ENCODE data around the gene SDHAF3.
"Not testable (repeated sequence)": the region's sequence is repeated elsewhere in the genome, so short reads cannot be mapped to it uniquely, and the experiment has no call there.

SDHAF3 gene

DNA sequence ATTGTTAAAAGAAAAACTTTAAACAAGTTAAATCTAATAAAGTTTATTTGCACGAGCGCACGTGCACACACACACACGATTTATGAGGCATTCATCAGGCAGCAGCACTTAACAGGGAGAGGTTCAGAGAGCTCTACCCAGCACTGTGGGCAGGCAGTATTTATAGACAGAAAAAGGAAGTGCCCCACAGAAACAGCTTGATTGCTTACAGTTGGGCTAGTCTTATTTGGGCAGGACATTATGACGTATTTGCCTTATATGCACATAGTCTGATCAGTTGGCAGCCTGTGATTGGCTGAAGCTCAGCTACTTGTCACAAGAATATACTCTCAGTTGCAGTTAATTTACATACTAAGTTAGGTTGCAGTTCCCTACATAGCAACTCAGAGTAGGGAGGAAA lies 1.2 kb upstream of the SDHAF3 start:
- peaks cover 37% of the 10 kb centered on the region for H3K4me1 Mint-ChIP-seq
- peak overlapping the region; percentile 91 for H3K4me3 Mint-ChIP-seq
- no peak for DNase-seq (ENCODE audit: low spot score in 2 of 2)
- peaks cover 13% of the 10 kb centered on the region for H3K36me3 Mint-ChIP-seq
- H3K27ac Mint-ChIP-seq = peak overlapping the region; percentile 94
- H3K9me3 Mint-ChIP-seq = no peaks in the 10 kb centered on the region
- ATAC-seq = no peak

- DNase-seq (ENCODE audit: low spot score in 2 of 2) = no peak
- no peaks in the 10 kb centered on the region for H3K9me3 Mint-ChIP-seq
- H3K4me3 Mint-ChIP-seq = peak overlapping the region; percentile 91
- peaks cover 40% of the 10 kb centered on the region for H3K4me1 Mint-ChIP-seq
- H3K36me3 Mint-ChIP-seq = peaks cover 13% of the 10 kb centered on the region
- no peak for ATAC-seq
- H3K27ac Mint-ChIP-seq = peak overlapping the region; percentile 94
Observed at GRCh38 chr7:97117035-97117371, 495 bp upstream of the SDHAF3 start.

DNA sequence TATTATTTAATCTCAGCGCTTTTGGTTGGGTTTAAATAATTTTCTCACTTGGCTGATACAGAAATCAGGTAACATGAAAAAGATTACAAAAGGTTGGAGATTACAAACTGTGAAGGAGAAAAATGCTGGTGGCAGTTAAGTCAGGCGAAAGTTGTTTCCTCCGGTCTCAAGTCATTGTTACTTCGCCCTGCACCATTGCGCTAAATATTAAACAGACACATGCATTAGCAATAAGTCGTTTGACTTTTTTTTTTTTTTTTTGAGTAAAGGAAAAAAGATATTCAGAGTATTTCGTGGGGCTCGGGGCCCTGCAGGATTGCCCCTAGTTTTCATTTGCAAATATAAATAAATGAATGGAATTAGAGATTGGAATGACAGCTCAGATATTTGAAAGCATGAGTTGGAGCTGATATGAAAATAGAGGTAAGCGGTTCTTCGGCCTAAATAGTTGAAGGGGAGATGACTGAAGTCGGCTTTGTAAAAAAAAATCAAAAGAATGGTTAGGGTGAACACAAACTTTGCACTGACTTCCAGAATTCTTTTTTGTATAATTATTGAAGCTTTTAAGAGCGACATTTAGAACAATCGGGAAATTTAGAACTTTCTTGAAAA lies 914 bp downstream of the SDHAF3 start:
- Mint-ChIP-seq H3K36me3 (peaks cover 13% of the 10 kb centered on the region), H3K4me3 (peak overlapping the region; percentile 91), H3K9me3 (no peaks in the 10 kb centered on the region), H3K4me1 (peaks cover 40% of the 10 kb centered on the region), H3K27ac (peak overlapping the region; percentile 94)
- no peak for DNase-seq (ENCODE audit: low spot score in 2 of 2)
- ATAC-seq = no peak

DNA sequence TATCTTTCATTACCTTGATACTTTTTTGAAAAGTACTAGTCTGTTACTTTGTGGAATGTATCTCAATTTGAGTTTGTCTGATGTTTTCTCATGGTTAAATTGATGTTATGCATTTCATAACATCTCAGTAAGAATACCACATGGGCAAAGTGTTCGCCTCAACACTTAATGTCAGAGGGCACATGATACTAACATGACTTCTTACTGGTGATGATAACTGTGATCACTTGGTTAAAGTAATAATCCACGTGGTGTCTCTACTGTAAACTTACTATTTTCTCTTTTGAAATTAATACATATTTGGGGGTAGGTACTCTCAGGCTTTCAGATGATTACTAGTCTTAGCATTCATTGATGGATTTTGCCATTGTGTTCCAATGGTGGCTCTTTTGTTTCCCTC lies 2.2 kb downstream of the SDHAF3 start:
- Mint-ChIP-seq H3K9me3 (no peaks in the 10 kb centered on the region), H3K36me3 (peaks cover 13% of the 10 kb centered on the region), H3K27ac (no peak overlapping the region), H3K4me1 (peaks cover 43% of the 10 kb centered on the region), H3K4me3 (peak overlapping the region; percentile 91)
- ATAC-seq (no peak), DNase-seq (ENCODE audit: low spot score in 2 of 2) (no peak)

- Mint-ChIP-seq H3K36me3 (peaks cover 13% of the 10 kb centered on the region), H3K4me1 (peaks cover 54% of the 10 kb centered on the region), H3K27ac (no peak overlapping the region), H3K9me3 (peaks cover 7% of the 10 kb centered on the region), H3K4me3 (no peak overlapping the region)
- no peak for DNase-seq (ENCODE audit: low spot score in 2 of 2)
- no peak for ATAC-seq
Observed at GRCh38 chr7:97120713-97121457, 3.4 kb downstream of the SDHAF3 start.

DNA sequence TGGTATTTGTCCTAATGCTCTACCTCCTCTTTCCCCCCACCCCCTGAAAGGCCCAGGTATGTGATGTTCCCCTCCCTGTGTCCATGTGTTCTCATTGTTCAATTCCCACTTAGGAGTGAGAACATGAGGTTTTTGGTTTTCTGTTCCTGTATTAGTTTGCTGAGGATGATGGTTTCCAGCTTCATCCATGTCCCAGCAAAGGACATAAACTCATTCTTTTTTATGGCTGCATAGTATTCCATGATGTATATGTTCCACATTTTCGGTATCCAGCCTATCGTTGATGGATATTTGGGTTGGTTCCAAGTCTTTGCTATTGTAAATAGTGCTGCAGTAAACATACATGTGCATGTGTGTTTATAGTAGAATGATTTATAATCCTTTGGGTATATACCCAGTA lies 5.6 kb downstream of the SDHAF3 start:
- not testable (repeated sequence) for DNase-seq (ENCODE audit: low spot score in 2 of 2); H3K36me3 Mint-ChIP-seq

GRCh38 chr7:97126483-97127171 lies 9.1 kb downstream of the SDHAF3 start:
- ATAC-seq (no peak), DNase-seq (ENCODE audit: low spot score in 2 of 2) (no peak)
- peaks cover 23% of the 10 kb centered on the region for H3K4me1 Mint-ChIP-seq
- no peaks in the 10 kb centered on the region for H3K36me3 Mint-ChIP-seq
- no peak overlapping the region for H3K27ac Mint-ChIP-seq
- peaks cover 7% of the 10 kb centered on the region for H3K9me3 Mint-ChIP-seq
- H3K4me3 Mint-ChIP-seq = no peak overlapping the region

More for the DNA sequence above, 5.6 kb downstream of the SDHAF3 start:
- peaks cover 48% of the 10 kb centered on the region for H3K4me1 Mint-ChIP-seq
- not testable (repeated sequence) for H3K27ac Mint-ChIP-seq, H3K9me3 Mint-ChIP-seq, ATAC-seq, H3K4me3 Mint-ChIP-seq

GRCh38 chr7:97128736-97129135 lies 11.2 kb downstream of the SDHAF3 start:
- Mint-ChIP-seq H3K4me3 (no peak overlapping the region), H3K9me3 (peaks cover 7% of the 10 kb centered on the region), H3K27ac (no peak overlapping the region), H3K36me3 (no peaks in the 10 kb centered on the region), H3K4me1 (peaks cover 23% of the 10 kb centered on the region)
- no peak for DNase-seq (ENCODE audit: low spot score in 2 of 2)
- ATAC-seq = no peak

- H3K4me3 Mint-ChIP-seq = no peak overlapping the region
- H3K36me3 Mint-ChIP-seq = no peaks in the 10 kb centered on the region
- no peak overlapping the region for H3K27ac Mint-ChIP-seq
- peaks cover under 1% of the 10 kb centered on the region for H3K9me3 Mint-ChIP-seq
- DNase-seq (ENCODE audit: low spot score in 2 of 2) (no peak), ATAC-seq (no peak)
- H3K4me1 Mint-ChIP-seq = peaks cover 12% of the 10 kb centered on the region
Observed at GRCh38 chr7:97130417-97131139, 13.1 kb downstream of the SDHAF3 start.

DNA sequence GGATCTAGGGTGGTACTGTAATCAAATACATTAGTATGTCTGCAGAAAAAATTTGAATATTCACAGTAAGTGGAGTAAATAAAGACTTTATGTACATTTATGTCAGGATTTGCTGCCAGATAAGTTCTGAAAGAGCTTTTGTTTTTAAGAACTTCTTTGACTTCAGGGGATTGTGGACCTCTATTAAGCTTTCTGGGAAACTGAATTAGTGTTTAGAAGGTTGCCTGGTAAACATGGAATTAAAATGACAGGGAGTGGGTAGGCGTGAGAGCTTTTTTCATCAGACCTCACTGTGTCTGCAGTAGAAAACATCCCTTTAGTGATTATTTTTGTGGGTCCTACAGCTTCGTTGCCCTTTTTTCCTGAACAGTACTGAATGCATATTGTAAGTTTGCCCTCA lies 15.7 kb downstream of the SDHAF3 start:
- ATAC-seq = no peak

DNA sequence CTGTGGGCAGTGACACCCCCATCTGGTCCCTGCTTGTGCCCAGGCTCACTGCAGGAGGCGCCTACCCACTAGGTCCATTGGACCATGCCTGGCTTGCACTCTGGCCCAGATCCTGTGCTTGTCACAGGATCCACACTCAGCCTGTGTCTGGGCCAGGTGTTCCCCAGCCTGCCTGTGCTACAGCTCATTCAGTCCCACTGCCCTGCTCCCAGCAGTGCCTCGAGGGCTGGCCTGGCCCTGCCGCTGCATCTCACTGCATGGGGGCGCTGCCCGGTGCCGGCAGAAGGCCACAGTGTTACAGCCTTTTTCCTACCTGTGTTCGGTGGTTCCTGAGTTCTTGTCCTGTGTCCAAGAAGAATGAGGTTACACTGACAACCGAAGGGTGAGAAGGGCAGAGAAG lies 21.3 kb downstream of the SDHAF3 start:
- no peak for ATAC-seq
- Mint-ChIP-seq H3K4me1 (no peaks in the 10 kb centered on the region), H3K27ac (no peak overlapping the region), H3K4me3 (no peak overlapping the region), H3K9me3 (peaks cover 10% of the 10 kb centered on the region), H3K36me3 (no peaks in the 10 kb centered on the region)
- no peak for DNase-seq (ENCODE audit: low spot score in 2 of 2)

More for the DNA sequence above, 15.7 kb downstream of the SDHAF3 start:
- H3K36me3 Mint-ChIP-seq = no peaks in the 10 kb centered on the region
- no peak for DNase-seq (ENCODE audit: low spot score in 2 of 2)
- H3K9me3 Mint-ChIP-seq = no peaks in the 10 kb centered on the region
- peaks cover 6% of the 10 kb centered on the region for H3K4me1 Mint-ChIP-seq
- no peak overlapping the region for H3K27ac Mint-ChIP-seq
- no peak overlapping the region for H3K4me3 Mint-ChIP-seq

DNA sequence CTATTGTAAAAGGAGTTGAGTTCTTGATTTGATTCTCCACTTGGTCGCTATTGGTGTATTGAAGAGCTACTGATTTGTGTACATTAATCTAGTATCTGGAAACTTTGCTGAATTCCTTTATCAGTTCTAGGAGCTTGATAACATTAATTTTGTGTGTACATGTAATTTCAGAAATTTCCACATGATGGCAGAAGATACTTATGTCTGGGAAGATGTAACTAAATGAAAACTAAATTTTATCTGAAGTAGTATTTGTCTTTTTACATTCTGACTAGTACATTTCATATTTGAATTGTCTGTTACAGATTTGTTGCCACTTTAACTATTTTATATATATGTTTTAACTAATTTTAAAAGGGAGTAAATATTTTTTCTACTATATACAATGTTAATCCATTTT lies 27.6 kb downstream of the SDHAF3 start:
- no peak for ATAC-seq

GRCh38 chr7:97149843-97150242 lies 32.3 kb downstream of the SDHAF3 start:
- Mint-ChIP-seq H3K36me3 (no peaks in the 10 kb centered on the region), H3K9me3 (no peaks in the 10 kb centered on the region), H3K4me1 (peaks cover 5% of the 10 kb centered on the region), H3K27ac (no peak overlapping the region), H3K4me3 (no peak overlapping the region)
- ATAC-seq (no peak), DNase-seq (ENCODE audit: low spot score in 2 of 2) (no peak)

More for the DNA sequence above, 27.6 kb downstream of the SDHAF3 start:
- H3K4me1 Mint-ChIP-seq = no peaks in the 10 kb centered on the region
- DNase-seq (ENCODE audit: low spot score in 2 of 2) = no peak
- H3K27ac Mint-ChIP-seq = no peak overlapping the region
- no peaks in the 10 kb centered on the region for H3K36me3 Mint-ChIP-seq
- no peak overlapping the region for H3K4me3 Mint-ChIP-seq
- peaks cover 2% of the 10 kb centered on the region for H3K9me3 Mint-ChIP-seq

GRCh38 chr7:97155897-97156418 lies 38.5 kb downstream of the SDHAF3 start:
- H3K4me3 Mint-ChIP-seq = no peak overlapping the region
- H3K27ac Mint-ChIP-seq = no peak overlapping the region
- peaks cover 5% of the 10 kb centered on the region for H3K4me1 Mint-ChIP-seq
- H3K36me3 Mint-ChIP-seq = no peaks in the 10 kb centered on the region
- H3K9me3 Mint-ChIP-seq = peaks cover 3% of the 10 kb centered on the region
- no peak for DNase-seq (ENCODE audit: low spot score in 2 of 2)
- no peak for ATAC-seq

DNA sequence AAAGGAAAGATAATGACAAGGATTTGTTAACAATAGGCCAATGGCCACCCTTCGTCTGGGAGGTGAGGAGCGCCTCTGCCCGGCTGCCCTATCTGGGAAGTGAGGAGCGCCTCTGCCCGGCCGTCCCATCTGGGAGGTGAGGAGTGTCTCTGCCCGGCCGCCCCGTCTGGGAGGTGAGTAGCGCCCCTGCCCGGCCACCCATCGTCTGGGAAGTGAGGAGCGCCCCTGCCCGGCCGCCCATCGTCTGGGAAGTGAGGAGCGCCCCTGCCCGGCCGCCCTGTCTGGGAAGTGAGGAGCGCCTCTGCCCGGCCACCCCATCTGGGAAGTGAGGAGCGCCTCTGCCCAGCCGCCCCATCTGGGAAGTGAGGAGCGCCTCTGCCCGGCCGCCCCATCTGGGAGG lies 42.5 kb downstream of the SDHAF3 start:
- ATAC-seq; H3K4me3 Mint-ChIP-seq; H3K4me1 Mint-ChIP-seq; H3K27ac Mint-ChIP-seq; H3K36me3 Mint-ChIP-seq; DNase-seq (ENCODE audit: low spot score in 2 of 2); H3K9me3 Mint-ChIP-seq: not testable (repeated sequence)
